DND-41 (cell line): ENCODE results near the gene SYNGR1.

Experiments used
- CTCF ChIP-seq: IDR thresholded peaks from 2 replicates; pipeline ENCODE4 v1.5.1; 2012; ENCODE audit warnings: borderline replicate concordance, low read length, moderate library complexity, mild to moderate bottlenecking; ENCODE audit not compliant: poor library complexity, severe bottlenecking; ENCODE audit errors: extremely low read depth
- EZH2 ChIP-seq: IDR thresholded peaks from 3 replicates; pipeline ENCODE4 v1.6.1; 2012; ENCODE audit warnings: borderline replicate concordance, low read depth, mild to moderate bottlenecking, moderate library complexity, low read length, inconsistent platforms; ENCODE audit not compliant: severe bottlenecking

GRCh38 chr22:39351689-39352214 lies 2.0 kb downstream of the SYNGR1 start:
- TF ChIP-seq CTCF = no peak
- TF ChIP-seq EZH2 = no peak
